ENCODE measurements around the gene AXL.

AXL gene

DNA sequence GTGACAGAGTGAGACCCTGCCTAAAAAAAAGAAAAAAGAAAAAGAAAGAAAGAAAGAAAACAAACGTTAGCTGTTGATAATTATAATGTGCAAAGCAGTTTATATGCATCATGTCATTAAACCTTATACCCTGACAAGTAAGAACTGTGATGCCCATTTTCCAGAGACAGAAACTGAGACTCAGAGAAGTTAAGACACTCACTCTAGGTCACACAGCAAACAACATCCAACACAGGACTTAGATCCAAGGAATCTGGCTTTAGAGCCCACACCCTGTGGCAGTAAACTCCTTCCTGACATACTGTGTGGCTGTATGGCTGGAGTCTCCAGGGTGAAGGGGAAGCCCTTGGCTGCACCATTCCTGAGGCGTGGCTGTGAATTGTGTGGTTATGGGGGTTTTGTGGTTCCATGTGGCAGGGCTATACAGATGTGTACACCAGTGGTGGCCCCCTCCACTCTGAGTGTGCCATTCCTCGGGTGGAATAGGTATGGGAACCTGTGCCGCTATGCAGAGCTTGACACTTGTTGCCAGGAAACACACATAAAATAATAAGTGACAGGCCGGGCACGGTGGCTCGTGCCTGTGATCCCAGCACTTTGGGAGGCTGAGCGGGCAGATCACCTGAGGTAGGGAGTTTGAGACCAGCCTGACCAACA is 15.6 kb downstream of the AXL start:
- TF ChIP-seq TAF1 (IDR thresholded peaks at IDR 0.05; ENCODE audit: low read depth), result no peak
- no peak for TF ChIP-seq EP300 (IDR thresholded peaks at IDR 0.05; ENCODE audit: borderline replicate concordance)
- no peak for TF ChIP-seq CEBPB (IDR thresholded peaks at IDR 0.05)
- no peak for TF ChIP-seq EGR1 (IDR thresholded peaks at IDR 0.05)
- no peak for TF ChIP-seq TCF12 (IDR thresholded peaks at IDR 0.05; ENCODE audit: low read depth)
- TF ChIP-seq TEAD4 (IDR thresholded peaks at IDR 0.05), result no peak
- no peak for TF ChIP-seq CREB1 (IDR thresholded peaks at IDR 0.05; ENCODE audit: low read depth)
- TF ChIP-seq ZBTB7A (IDR thresholded peaks at IDR 0.05; ENCODE audit: low read depth), result no peak
- TF ChIP-seq, protein P1, sequence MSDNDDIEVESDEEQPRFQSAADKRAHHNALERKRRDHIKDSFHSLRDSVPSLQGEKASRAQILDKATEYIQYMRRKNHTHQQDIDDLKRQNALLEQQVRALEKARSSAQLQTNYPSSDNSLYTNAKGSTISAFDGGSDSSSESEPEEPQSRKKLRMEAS (IDR thresholded peaks at IDR 0.05), result no peak
- TF ChIP-seq NFIC (IDR thresholded peaks at IDR 0.05), result no peak
- TF ChIP-seq RAD21 (IDR thresholded peaks at IDR 0.05; ENCODE audit: low read depth), result no peak
- no peak for TF ChIP-seq FOXM1 (IDR thresholded peaks at IDR 0.05; ENCODE audit: borderline replicate concordance, low read depth)
- TF ChIP-seq, protein P2, sequence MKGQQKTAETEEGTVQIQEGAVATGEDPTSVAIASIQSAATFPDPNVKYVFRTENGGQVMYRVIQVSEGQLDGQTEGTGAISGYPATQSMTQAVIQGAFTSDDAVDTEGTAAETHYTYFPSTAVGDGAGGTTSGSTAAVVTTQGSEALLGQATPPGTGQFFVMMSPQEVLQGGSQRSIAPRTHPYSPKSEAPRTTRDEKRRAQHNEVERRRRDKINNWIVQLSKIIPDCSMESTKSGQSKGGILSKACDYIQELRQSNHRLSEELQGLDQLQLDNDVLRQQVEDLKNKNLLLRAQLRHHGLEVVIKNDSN (IDR thresholded peaks at IDR 0.05), result no peak
- TF ChIP-seq REST (IDR thresholded peaks at IDR 0.05; ENCODE audit: low read depth), result no peak
- TF ChIP-seq YY1 (IDR thresholded peaks at IDR 0.05; ENCODE audit: low read depth), result no peak

GRCh38 chr19:41235480-41235879 is 16.5 kb downstream of the AXL start:
- TF ChIP-seq TEAD4 (IDR thresholded peaks at IDR 0.05), result no peak

DNA sequence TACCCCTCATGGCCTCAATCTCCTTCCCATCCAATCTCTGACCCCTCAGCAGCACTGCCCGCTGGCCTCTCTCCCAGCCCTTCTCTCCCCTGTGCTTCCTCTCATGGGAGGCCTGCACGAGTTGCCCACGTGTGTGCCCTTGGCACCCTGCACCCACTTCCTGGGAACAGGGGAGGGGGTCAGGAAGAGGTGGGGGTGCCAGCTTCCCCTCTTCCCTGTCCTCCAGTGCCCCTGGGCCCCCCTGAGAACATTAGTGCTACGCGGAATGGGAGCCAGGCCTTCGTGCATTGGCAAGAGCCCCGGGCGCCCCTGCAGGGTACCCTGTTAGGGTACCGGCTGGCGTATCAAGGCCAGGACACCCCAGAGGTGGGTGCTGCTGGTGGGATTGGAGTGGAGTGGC is 19.2 kb downstream of the AXL start:
- TF ChIP-seq, protein P2 (IDR thresholded peaks at IDR 0.05), result no peak
- TF ChIP-seq EP300 (IDR thresholded peaks at IDR 0.05; ENCODE audit: borderline replicate concordance), result no peak
- TF ChIP-seq CEBPB (IDR thresholded peaks at IDR 0.05), result no peak
- TF ChIP-seq EGR1 (IDR thresholded peaks at IDR 0.05), result no peak
- TF ChIP-seq RAD21 (IDR thresholded peaks at IDR 0.05; ENCODE audit: low read depth), result no peak
- no peak for TF ChIP-seq YY1 (IDR thresholded peaks at IDR 0.05; ENCODE audit: low read depth)
- TF ChIP-seq ZBTB7A (IDR thresholded peaks at IDR 0.05; ENCODE audit: low read depth), result no peak
- TF ChIP-seq, protein P1 (IDR thresholded peaks at IDR 0.05), result no peak
- no peak for TF ChIP-seq NFIC (IDR thresholded peaks at IDR 0.05)
- no peak for TF ChIP-seq FOXM1 (IDR thresholded peaks at IDR 0.05; ENCODE audit: borderline replicate concordance, low read depth)

GRCh38 chr19:41239363-41239762 is 20.3 kb downstream of the AXL start:
- TF ChIP-seq TAF1 (IDR thresholded peaks at IDR 0.05; ENCODE audit: low read depth) (no peak), EP300 (IDR thresholded peaks at IDR 0.05; ENCODE audit: borderline replicate concordance) (no peak), REST (IDR thresholded peaks at IDR 0.05; ENCODE audit: low read depth) (no peak), NFIC (IDR thresholded peaks at IDR 0.05) (no peak), TCF12 (IDR thresholded peaks at IDR 0.05; ENCODE audit: low read depth) (no peak), FOXM1 (IDR thresholded peaks at IDR 0.05; ENCODE audit: borderline replicate concordance, low read depth) (no peak), RAD21 (IDR thresholded peaks at IDR 0.05; ENCODE audit: low read depth) (no peak), TEAD4 (IDR thresholded peaks at IDR 0.05) (no peak), EGR1 (IDR thresholded peaks at IDR 0.05) (no peak), YY1 (IDR thresholded peaks at IDR 0.05; ENCODE audit: low read depth) (no peak), CREB1 (IDR thresholded peaks at IDR 0.05; ENCODE audit: low read depth) (no peak), CEBPB (IDR thresholded peaks at IDR 0.05) (no peak), ZBTB7A (IDR thresholded peaks at IDR 0.05; ENCODE audit: low read depth) (no peak)
- TF ChIP-seq, protein P2 (IDR thresholded peaks at IDR 0.05), result no peak
- TF ChIP-seq, protein P1 (IDR thresholded peaks at IDR 0.05), result no peak

- no peak for TF ChIP-seq EGR1 (IDR thresholded peaks at IDR 0.05)
- TF ChIP-seq TAF1 (IDR thresholded peaks at IDR 0.05; ENCODE audit: low read depth), result no peak
- no peak for TF ChIP-seq CREB1 (IDR thresholded peaks at IDR 0.05; ENCODE audit: low read depth)
- no peak for TF ChIP-seq ZBTB7A (IDR thresholded peaks at IDR 0.05; ENCODE audit: low read depth)
- TF ChIP-seq TCF12 (IDR thresholded peaks at IDR 0.05; ENCODE audit: low read depth), result no peak
- TF ChIP-seq CEBPB (IDR thresholded peaks at IDR 0.05), result no peak
- no peak for TF ChIP-seq FOXM1 (IDR thresholded peaks at IDR 0.05; ENCODE audit: borderline replicate concordance, low read depth)
- no peak for TF ChIP-seq NFIC (IDR thresholded peaks at IDR 0.05)
- TF ChIP-seq TEAD4 (IDR thresholded peaks at IDR 0.05), result no peak
- TF ChIP-seq, protein P1 (IDR thresholded peaks at IDR 0.05), result no peak
- no peak for TF ChIP-seq RAD21 (IDR thresholded peaks at IDR 0.05; ENCODE audit: low read depth)
- no peak for TF ChIP-seq YY1 (IDR thresholded peaks at IDR 0.05; ENCODE audit: low read depth)
- TF ChIP-seq EP300 (IDR thresholded peaks at IDR 0.05; ENCODE audit: borderline replicate concordance), result no peak
- TF ChIP-seq, protein P2 (IDR thresholded peaks at IDR 0.05), result no peak
- no peak for TF ChIP-seq REST (IDR thresholded peaks at IDR 0.05; ENCODE audit: low read depth)
These were observed 21.0 kb downstream of the AXL start for GRCh38 chr19:41239961-41240574.
